ENCODE results near the gene PSMG2.
"Not testable (repeated sequence)": the region's sequence is repeated elsewhere in the genome, so short reads cannot be mapped to it uniquely, and the experiment has no call there.

PSMG2 gene

DNA sequence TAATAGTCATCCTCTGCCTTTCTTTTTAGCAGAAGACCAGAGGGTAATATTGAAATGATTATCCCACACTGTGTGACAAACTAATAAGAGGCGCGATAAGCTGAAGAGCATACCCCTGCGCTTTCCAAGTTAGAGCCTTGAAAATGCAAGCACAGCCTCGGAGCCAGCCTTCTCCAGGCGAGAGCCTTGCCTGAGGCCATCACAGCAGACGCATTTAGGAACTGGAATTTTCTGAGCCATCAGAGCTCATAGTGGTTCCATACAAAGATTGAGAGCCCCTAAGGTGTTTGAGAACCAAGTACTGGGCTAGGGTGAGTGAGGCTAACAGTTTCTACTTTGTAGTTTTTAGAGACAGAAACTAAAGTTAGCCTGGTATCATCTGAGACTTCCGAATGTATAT is 19.9 kb downstream of the PSMG2 start:
- no peak for DNase-seq (ENCODE audit: low read depth)

DNA sequence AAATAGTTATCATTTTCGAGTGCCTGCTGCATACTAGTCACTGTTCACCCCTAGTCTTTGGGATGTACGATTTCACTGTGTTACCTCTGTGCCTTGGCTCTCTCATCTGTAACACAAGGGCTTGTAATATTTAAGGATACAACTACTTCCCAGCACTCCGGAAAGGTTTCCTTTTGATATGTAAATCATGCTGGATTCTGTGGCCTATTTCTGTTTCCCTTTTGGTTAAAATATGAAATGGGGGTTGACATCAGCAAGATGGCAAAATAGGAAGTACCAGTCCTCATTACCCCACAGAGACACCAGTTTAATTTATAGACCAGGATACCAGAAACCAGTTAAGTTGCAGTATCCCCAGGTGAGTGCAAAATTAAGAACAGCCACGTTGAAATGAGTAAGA is 23.5 kb downstream of the PSMG2 start:
- DNase-seq (ENCODE audit: low read depth), result no peak

DNA sequence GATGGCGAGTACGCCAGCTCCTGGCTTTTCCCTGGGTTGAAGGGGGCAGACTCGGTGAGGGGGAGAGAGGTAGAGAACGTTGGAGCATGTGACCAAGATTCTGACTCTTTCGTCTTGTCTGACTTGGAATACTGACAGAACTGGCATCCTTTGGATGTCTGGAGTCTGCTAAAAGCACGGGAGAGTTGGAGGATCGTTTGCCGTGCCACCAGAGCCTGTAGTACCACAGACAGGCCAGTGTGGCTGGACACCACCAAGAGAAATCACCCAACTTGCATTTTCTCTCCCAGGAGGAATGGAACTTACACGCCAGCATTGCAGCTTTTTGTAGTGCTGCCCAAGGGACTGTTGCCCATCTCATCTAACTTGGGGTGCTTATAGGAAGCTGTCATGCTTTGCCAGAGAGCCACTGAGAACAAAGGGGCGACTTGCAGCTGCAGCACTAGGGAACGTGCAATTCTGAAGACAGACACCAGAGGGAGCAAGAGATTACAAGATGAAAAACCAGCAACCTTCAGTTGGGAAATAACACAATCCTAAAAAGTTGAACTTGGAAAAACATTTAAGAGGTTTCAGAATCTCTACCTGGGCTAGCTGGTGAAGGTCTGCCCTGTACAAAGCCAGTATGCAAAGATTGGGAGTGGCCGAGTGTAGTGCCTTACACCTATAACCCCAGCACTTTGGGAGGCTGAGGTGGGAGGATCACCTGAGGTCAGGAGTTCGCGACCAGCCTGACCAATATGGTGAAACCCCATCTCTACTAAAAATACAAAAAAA is 24.1 kb downstream of the PSMG2 start:
- peak; percentile 72 for DNase-seq (ENCODE audit: low read depth)

DNA sequence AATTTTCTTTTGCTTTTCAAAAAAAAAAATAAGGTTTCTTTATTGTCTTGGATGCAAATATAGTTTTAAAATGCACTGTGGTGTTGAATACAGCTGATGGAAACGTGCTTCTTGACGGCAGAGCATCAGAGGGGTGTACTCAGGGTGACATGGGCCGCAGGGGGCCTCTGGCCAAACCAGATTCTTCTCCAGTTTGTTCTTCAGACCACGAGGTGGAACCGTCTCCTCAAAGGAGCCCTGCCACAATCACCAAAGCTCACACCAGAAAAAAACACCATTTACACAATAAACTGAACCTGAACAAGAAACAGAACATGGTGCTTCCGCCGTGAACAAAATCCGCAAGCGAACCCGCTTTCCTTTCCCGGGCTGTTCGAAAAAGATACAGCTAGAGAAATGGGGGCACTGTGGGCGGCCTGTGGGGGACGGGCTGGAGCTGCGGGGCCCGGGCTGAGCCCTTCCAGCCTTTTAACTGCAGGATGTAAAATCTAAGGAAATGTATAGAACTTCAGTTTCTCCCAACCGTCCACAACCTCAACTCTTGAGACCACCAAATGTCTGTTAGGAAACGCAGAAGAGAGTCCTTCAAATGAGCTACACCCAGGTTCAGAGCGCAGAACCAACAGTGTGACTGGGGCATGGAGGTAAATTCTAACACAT is 34.5 kb downstream of the PSMG2 start:
- DNase-seq (ENCODE audit: low read depth), result no peak

DNA sequence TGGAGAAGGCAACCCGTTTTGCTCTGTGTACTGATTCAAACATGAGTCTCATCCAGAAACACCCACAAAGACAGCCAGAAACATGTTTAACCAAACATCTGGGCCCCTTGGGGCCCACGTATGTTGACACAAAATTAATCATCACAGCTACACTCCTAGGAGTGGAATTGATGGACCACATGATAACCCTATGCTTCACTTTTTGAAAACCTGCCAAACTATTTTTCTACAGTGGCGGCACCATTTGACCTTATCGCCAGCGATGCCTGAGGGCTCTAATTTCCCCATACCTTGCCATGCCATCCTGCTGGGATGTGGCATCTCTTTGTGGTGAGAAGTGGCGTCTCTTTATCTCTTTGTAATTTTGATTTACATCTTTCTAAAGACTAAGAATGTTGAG is 38.5 kb downstream of the PSMG2 start:
- DNase-seq (ENCODE audit: low read depth), result peak; percentile 98

DNA sequence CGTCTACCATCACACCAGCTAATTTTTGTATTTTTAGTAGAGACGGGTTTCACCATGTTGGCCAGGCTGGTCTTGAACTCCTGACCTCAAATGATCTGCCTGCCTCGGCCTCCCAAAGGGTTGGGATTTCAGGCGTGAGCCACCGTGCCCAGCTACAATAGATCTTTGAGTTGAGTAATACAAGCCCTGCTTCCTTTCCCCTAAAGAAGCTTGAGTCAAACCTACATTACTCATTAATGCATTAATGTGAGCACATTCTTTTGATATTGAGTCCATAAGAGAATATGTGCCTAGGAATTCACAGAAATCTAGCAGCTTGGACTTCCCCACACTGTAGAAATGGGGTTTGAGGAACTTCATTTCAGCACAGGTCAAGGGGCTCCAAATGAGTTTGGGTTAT is 39.6 kb downstream of the PSMG2 start:
- DNase-seq (ENCODE audit: low read depth), result peak; percentile 75

DNA sequence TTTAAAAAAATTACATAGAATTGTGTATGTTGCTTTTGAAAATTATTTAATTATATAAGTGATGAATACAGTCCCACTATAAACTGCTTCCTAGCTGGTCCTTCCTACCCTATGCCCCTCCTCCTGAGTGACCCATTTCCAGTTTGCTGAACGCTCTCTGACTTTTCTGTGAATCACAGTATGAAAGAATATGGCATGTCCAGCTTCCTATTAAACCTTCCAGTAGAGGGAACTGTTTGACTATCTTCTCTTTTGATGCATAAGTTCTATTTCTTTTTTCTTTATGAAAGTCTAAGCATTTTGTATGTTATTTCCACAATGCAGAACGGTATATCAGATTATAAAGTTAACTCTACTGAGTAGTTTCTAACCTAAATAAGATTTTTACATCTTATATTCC is 41.3 kb downstream of the PSMG2 start:
- peak; percentile 64 for DNase-seq (ENCODE audit: low read depth)

DNA sequence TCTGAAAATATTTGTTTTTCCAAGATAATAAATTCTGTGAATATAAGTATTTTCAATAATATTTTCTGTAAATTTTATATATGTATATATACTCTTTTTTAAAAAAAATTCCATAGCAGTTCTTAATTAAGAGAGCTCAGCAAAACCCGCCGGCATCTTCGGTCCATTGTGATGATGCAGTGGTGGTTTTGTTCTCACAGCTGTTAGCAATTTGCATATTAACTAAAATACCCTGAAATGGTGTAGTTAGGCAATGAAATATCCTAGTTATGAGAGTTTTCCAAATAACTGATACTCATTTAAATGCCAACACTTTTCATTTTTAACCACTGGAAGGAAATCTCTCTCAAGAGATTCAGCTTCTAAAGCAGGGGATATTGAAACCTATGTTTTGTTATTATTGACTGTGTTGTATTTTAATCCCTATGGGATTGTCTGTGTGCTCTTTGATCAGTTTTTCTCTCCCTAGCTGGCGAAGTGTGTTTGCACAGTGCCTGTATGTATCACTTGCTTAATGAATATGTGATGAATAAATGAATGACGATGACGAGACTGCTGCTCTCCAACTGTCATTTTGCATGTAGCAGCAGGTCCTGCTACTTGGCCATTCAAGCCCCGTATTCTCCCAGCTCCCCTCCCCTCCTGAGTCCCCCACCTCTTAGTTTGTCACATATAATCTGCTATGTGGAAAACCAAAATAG is 42.4 kb downstream of the PSMG2 start:
- DNase-seq (ENCODE audit: low read depth), result no peak

DNA sequence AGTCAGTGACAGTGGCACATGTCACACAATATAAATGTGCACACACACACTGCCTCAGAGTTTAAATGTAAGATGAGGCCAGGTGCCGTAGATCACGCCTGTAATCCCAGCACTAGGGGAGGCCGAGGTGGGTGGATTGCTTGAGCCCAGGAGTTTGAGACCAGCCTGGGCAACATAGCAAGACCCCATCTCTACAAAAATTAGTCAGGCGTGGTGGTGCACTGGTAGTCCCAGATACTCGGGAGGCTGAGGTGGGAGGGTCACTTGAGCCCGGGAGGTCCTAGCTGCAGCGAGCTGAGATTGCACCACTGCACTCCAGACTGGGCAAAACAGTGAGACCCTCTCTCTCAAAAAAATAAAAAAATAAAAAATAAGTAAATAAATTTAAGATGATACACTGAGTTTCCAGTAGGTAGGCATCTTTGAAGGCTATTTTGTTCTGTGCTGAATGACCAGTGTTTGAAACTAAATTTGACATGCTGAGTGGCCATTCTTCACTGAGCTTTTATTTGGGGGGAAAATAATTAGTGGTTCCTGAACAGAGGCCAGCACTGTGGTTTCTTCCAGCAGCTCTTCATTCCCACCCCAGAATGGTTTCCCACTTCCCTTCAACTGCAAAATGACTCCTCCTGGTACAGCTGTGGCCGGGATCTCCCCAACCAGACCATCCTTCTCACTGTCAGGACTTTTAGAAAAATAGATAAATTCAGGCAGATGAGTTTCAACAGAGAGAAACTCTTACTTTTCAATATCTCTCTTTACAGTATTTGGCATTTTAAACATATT is 44.9 kb downstream of the PSMG2 start:
- DNase-seq (ENCODE audit: low read depth), result no peak

DNA sequence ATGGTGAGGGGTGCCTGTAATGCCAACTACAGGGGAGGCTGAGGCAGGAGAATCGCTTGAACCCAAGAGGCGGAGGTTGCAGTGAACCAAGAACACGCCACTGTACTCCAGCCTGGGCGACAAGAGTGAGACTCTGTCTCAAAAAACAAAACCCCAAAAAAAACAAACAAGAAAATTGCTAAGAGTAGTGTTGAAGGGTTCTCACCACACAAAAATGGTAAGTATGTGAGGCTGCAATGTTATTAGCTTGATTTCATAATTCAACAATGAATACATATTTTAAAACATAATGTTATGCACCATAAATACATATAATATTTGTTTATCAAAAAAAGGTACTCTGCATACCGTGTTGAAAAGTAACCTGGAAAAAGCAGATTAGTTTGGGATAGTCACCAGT is 45.8 kb downstream of the PSMG2 start:
- DNase-seq (ENCODE audit: low read depth), result no peak

DNA sequence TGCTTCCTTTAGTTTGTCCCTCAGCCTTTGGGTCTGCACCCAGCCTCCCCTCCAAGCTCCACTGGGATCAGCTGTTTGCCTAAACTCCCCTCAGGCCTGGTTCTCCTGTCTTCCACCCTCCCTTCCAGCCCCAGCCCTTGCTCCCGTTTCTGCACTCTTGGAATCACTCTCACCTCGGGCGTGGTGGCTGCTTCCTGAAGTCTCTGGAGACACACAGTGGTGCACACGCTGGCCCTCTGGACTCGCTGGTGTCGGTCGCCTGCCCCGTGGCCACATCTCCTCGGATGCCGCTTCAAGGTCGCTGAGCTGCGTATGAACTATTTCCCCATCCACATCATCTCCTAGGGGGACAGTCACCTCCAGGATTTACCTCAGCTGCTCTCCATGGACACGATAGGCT is 46.3 kb downstream of the PSMG2 start:
- no peak for DNase-seq (ENCODE audit: low read depth)

DNA sequence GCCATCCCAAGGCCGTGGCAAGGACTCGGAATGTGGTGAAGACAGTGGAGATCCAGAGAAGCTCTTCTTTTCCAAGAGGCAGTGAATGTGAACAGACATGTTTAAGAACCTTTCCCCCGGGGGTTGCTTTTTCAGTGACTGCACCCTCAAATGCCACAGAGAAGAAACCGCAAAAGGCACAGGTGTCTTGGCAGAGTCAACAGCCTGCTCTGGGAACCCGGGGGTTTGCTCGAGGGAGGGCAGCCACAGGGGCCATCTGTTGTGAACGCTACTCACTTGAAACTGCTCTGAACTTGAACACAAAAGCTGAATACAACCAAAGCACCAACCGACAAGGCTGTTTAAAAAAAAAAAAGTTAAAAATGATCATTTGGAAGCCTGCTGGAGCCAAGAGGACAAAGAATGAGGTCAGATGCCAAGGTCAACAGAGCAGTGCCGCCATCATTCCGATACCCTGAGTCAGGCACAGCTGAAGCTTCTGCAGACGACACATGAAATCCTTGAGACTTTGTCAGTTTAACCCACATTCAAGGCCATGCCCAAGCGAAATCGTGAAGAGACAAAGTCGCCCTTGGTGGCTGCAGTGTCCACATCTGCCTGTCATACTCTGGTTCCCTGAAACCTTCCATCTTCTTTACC is 47.4 kb downstream of the PSMG2 start:
- peak; percentile 81 for DNase-seq (ENCODE audit: low read depth)

DNA sequence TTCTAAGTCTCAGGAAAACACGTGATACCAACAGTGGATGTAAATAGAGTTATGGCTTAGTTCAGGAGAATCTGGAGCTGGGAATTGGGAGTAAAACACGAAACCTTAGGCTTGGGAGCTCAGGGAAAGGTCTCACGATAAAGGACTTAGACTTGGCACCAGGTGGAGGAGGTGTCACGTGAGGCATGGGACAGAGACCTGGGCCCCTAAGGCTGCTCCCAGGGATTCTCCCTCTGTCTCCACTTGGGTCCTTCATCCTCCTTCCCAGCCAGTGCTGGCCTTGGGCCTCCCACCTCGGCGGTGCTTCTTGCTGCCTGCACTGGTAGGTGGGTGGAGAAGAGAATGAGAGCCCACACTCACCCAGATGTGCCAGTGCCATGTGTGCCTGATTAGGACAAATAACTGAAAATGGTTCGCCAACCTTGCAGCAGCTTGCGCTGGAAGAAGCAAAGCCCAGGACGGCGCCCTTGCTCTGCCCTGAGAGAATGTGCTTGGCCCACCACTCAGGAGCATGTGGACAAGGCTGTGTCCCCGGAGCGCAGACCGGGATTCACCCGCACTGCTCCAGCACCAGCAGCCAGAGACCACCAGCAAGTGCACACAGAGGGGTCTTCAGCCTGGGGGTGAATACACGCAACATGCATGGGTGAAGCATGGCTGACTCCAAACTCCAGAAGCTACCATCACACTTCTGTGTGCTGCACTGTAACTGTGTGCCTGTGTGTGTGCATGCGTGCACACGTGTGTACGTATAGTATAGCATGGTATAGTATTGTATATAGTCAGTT is 48.1 kb downstream of the PSMG2 start:
- DNase-seq (ENCODE audit: low read depth), result no peak

DNA sequence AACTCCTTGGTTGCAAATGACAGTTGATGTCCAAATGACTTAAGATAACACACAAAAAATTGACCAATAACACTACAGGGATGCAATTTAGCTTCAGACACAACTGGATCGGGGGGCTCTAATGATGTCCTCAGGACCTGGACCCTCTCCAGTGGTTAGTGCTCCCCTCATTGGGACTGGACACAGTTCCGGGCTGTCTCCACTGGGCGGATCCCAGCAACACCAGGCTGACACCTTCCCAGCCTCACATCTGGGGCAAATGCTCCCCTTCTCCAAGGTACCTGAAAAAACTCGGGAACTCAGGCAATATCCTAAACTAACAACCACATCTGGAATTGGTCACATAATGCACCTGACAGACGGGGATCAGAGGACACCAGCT is 48.7 kb downstream of the PSMG2 start:
- no peak for DNase-seq (ENCODE audit: low read depth)

DNA sequence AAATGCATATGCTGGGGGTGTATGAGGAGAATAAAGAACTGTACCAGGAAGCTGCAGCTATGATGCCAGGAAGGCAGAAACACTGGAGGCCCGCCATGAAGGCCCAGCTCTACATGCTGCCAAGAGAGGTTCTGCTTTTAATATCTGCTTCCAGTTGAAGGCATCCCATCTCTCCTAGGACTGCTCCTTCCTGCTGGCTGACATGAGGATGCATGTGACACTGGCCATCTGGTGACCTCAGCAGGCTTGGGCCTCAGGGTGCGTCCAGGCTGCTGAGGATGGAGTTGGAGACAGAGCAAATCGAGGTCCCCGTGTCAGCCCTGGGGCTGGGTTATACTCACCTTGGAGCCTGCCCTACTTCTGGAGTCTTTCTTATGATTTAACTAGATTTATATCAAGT is 49.0 kb downstream of the PSMG2 start:
- no peak for DNase-seq (ENCODE audit: low read depth)

DNA sequence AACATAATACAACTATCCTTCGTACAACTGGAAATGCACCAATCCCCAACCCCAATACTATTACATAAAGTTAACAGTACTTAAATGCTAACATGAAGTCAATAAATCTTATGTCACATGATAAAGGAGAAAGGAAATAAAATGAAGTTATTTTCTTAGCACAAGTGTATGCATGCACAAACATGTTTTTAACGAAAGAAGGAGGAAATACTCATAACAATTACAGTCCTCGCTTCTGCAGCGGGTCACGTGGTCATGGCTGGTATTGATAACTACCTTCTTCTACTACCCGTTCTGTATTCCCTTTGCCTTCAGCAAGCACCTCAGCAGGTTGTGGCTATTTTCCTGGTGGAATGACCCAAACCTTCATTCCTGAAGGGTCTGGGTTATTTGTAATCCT is 51.7 kb downstream of the PSMG2 start:
- DNase-seq (ENCODE audit: low read depth), result no peak

DNA sequence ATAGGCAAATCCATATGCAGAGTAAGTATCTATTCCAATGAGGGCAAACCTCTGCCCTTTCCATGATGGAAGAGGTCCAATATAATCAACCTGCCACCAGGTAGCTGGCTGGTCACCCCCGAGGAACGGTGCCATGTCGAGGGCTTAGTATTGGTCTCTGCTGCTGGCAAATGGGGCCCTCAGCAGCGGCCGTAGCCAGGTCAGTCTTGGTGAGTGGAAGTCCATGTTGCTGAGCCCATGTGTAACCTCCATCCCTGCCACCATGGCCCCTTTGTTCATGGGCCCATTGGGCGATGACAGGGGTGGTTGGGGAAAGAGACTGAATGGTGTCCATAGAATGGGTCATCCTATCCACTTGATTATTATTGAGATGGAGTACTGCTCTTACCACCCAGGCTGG is 52.8 kb downstream of the PSMG2 start:
- not testable (repeated sequence) for DNase-seq (ENCODE audit: low read depth)

DNA sequence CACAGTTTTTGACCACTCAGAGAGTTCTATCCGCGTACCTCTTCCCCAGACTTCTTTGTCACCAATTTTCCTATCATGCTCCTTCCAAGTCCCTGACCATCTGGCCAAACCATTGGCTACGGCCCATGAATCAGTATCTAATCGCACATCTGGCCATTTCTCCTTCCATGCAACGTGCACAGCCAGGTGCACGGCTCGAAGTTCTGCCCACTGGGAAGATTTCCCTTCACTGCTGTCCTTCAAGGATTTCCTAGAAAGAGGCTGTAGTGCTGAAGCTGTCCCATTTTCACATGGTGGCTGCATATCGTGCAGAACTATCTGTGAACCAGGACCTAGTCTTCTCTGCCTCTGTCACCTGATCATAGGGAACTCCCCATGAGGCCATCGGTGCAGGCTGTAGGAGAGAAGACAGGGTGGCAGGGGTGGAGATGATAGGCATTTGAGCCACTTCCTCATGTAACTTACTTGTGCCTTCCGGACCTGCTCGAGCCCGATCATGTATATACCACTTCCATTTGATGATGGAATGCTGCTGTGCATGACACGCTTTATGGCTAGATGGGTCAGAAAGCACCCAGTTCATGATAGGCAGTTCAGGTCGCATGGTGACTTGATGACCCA is 53.9 kb downstream of the PSMG2 start:
- not testable (repeated sequence) for DNase-seq (ENCODE audit: low read depth)

DNA sequence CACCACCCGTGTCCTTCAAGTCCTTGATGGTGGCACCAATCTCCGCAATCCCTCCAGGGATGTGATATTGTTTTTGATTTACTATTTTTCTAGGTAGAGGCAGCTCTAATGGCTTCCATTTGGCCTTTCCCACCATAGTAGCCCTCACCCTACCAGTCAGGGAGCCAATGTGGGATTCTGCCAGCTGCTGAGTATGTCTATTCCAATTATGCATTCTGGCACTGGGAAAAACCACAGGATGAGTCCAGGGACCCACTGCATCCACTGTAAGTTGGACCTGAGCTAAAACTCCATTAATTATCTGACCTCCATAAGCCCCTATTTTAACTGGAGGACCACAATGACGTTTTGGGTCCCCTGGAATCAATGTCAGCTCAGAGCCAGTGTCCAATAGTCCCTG is 55.7 kb downstream of the PSMG2 start:
- not testable (repeated sequence) for DNase-seq (ENCODE audit: low read depth)

DNA sequence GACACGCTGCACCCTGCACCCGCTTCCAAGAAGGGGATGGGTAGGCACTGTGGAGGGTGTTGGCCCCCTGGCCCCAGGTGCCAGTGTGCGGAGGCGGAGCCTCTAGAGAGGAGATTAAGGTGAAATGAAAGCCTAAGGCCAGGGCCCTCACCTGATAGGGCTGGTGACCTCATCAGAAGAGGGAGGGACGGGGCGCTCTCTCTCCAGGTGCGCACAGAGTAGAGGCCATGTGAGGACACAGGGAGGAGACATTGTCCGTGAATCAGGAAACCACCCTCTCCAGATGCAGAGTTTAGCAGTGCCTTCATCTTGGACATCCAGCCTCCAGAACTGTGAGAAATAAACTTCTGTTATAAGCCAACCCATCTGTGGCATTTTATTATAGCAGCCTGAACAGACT is 62.3 kb downstream of the PSMG2 start:
- DNase-seq (ENCODE audit: low read depth), result no peak

DNA sequence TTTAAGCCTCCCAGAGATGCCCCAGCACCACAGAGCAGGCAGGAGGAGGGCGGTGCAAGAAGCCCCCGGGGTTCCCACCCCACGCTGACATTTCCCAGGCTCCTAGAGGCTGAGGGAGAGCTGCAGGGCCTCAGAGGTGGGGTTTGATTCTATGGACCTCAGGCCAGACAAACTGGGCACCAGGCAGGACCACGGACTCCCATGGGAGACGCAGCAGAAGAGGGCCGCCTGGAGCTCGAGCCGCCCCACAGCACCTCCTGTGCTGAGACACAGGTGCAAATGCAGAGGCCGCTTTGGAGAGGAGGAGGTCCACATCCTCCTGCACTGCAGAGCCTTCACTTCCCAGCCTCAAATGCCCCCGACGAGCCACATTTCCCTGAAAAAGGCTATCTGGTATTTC is 62.7 kb downstream of the PSMG2 start:
- DNase-seq (ENCODE audit: low read depth), result no peak

Measured in HS-27A (cell line).